Neural progenitor cell (in vitro differentiated cells): ENCODE data around the gene KSR1. TPM values are rescaled to one million over a fixed set of nuclear protein-coding genes. Genes with fewer than 3 reads are reported as not detected.
A peak's percentile ranks its signal among the peaks of the same experiment; 100 is the strongest.
"Not testable (repeated sequence)": the region's sequence is repeated elsewhere in the genome, so short reads cannot be mapped to it uniquely, and the experiment has no call there.

Experiments used
- DNase-seq: peaks from one replicate; pipeline ENCODE4 v3.0.0-alpha.2; 2016; ENCODE audit warnings: low spot score
- H2AFZ ChIP-seq: fragments of 200-600 bp; sonication (generic); replicated peaks from 2 replicates; pipeline ENCODE4 v1.6.1; 2016; ENCODE audit warnings: antibody characterized with exemption
- H3F3A ChIP-seq: fragments of 200-600 bp; sonication (generic); 2 replicates; pipeline ENCODE4 v1.6.1; 2016; ENCODE audit warnings: antibody characterized with exemption, low read depth
- H3K27ac ChIP-seq: fragments of 200-600 bp; sonication (generic); 2 replicates; pipeline ENCODE4 v1.5.1; 2016; ENCODE audit warnings: mild to moderate bottlenecking
- H3K27me3 ChIP-seq: fragments of 200-600 bp; sonication (generic); 2 replicates; pipeline ENCODE4 v1.6.1; 2016; ENCODE audit warnings: mild to moderate bottlenecking, moderate library complexity
- H3K36me3 ChIP-seq: fragments of 200-600 bp; sonication (generic); 2 replicates; pipeline ENCODE4 v1.5.1; 2016
- H3K4me1 ChIP-seq: fragments of 200-600 bp; sonication (generic); 2 replicates; pipeline ENCODE4 v1.6.1; 2016; ENCODE audit warnings: mixed run types
- H3K4me2 ChIP-seq: fragments of 200-600 bp; sonication (generic); 2 replicates; pipeline ENCODE4 v1.6.1; 2016
- H3K4me3 ChIP-seq: fragments of 200-600 bp; sonication (generic); 2 replicates; pipeline ENCODE4 v1.5.1; 2016
- H3K79me2 ChIP-seq: fragments of 200-600 bp; sonication (generic); 2 replicates; pipeline ENCODE4 v1.6.1; 2016; ENCODE audit warnings: low read depth
- H3K9ac ChIP-seq: fragments of 200-600 bp; sonication (generic); 2 replicates; pipeline ENCODE4 v1.6.1; 2016
- H3K9me3 ChIP-seq: fragments of 200-600 bp; sonication (generic); 2 replicates; pipeline ENCODE4 v1.5.1; 2016; ENCODE audit warnings: low read depth
- H4K20me1 ChIP-seq: fragments of 200-600 bp; sonication (generic); 2 replicates; pipeline ENCODE4 v1.6.1; 2016; ENCODE audit warnings: low read depth
- H3K27ac Mint-ChIP-seq: 3 replicates; pipeline ENCODE4 v1.8.0; 2021; ENCODE audit warnings: mixed read lengths
- H3K27me3 Mint-ChIP-seq: 2 replicates; pipeline ENCODE4 v1.8.0; 2022; ENCODE audit warnings: low read depth, mild to moderate bottlenecking, inconsistent platforms, moderate library complexity, mixed read lengths; ENCODE audit not compliant: insufficient read depth
- H3K36me3 Mint-ChIP-seq: 3 replicates; pipeline ENCODE4 v1.8.0; 2021; ENCODE audit warnings: mixed read lengths
- H3K4me1 Mint-ChIP-seq: 3 replicates; pipeline ENCODE4 v1.8.0; 2021; ENCODE audit warnings: mixed read lengths
- H3K4me3 Mint-ChIP-seq: 3 replicates; pipeline ENCODE4 v1.8.0; 2021; ENCODE audit warnings: mild to moderate bottlenecking, moderate library complexity, mixed read lengths
- H3K9me3 Mint-ChIP-seq: 3 replicates; pipeline ENCODE4 v1.8.0; 2020; ENCODE audit warnings: mixed read lengths
- EZH2 ChIP-seq: fragments of 200-600 bp; sonication (generic); IDR thresholded peaks from 2 replicates; pipeline ENCODE4 v1.6.1; 2017; ENCODE audit warnings: antibody characterized with exemption, mild to moderate bottlenecking, moderate library complexity
- EZH2phosphoT487 ChIP-seq: fragments of 200-600 bp; sonication (generic); IDR thresholded peaks from 2 replicates; pipeline ENCODE4 v1.6.1; 2017; ENCODE audit warnings: antibody characterized with exemption
- total RNA-seq: library from RNA; depleted of rRNA; stranded (reverse); fragments of >200 nt; gene quantifications from 2 replicates; pipeline ENCODE4 v1.2.3, GENCODE V29; 2015; ENCODE audit warnings: low replicate concordance
- TF ChIP-seq, protein P1 (sequence below): fragments of 200-600 bp; sonication (generic); IDR thresholded peaks from 2 replicates; pipeline ENCODE4 v1.5.1; 2017; ENCODE audit warnings: antibody characterized with exemption, mild to moderate bottlenecking

The KSR1 gene
- total RNA-seq, 1 donor from 2014 or later, result 16.4 TPM

DNA sequence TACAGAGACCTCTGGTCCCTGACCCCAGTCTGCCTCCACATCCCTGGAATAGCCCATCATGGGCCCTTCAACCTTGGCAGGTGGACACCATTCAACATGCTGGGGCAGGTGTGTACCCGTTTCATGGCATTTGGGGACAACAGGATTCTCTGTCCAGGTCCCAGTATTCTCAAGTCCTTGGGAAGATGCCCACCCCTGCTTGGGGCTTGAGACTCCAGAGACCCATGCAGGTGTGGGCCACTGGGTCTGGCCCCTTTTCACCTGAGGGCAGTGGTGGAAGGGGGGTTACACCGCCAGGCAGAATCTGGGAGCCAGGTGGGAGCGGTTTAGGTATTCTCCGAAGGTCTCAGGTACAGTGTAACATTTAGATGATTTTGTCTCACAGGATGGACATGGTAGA lies 37.1 kb upstream of the KSR1 start:
- no peaks in the 10 kb centered on the region for H3F3A ChIP-seq
- no peaks in the 10 kb centered on the region for H3K36me3 ChIP-seq
- H4K20me1 ChIP-seq, result no peaks in the 10 kb centered on the region
- no peak for DNase-seq
- Mint-ChIP-seq H3K4me3 (no peak overlapping the region), H3K4me1 (no peaks in the 10 kb centered on the region), H3K27ac (peak overlapping the region; percentile 57), H3K36me3 (no peaks in the 10 kb centered on the region), H3K9me3 (no peaks in the 10 kb centered on the region), H3K27me3 (peaks cover 2% of the 10 kb centered on the region)
- no peaks in the 10 kb centered on the region for H3K27me3 ChIP-seq
- no peak overlapping the region for H3K4me3 ChIP-seq
- H3K4me1 ChIP-seq, result no peaks in the 10 kb centered on the region
- no peak overlapping the region for H3K27ac ChIP-seq
- H2AFZ ChIP-seq, result no peak overlapping the region
- H3K4me2 ChIP-seq, result no peak overlapping the region
- H3K79me2 ChIP-seq, result no peaks in the 10 kb centered on the region
- TF ChIP-seq, protein P1, sequence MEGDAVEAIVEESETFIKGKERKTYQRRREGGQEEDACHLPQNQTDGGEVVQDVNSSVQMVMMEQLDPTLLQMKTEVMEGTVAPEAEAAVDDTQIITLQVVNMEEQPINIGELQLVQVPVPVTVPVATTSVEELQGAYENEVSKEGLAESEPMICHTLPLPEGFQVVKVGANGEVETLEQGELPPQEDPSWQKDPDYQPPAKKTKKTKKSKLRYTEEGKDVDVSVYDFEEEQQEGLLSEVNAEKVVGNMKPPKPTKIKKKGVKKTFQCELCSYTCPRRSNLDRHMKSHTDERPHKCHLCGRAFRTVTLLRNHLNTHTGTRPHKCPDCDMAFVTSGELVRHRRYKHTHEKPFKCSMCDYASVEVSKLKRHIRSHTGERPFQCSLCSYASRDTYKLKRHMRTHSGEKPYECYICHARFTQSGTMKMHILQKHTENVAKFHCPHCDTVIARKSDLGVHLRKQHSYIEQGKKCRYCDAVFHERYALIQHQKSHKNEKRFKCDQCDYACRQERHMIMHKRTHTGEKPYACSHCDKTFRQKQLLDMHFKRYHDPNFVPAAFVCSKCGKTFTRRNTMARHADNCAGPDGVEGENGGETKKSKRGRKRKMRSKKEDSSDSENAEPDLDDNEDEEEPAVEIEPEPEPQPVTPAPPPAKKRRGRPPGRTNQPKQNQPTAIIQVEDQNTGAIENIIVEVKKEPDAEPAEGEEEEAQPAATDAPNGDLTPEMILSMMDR, result no peak
- no peak for TF ChIP-seq EZH2
- no peak for TF ChIP-seq EZH2phosphoT487
- no peaks in the 10 kb centered on the region for H3K9me3 ChIP-seq
- H3K9ac ChIP-seq, result no peak overlapping the region

DNA sequence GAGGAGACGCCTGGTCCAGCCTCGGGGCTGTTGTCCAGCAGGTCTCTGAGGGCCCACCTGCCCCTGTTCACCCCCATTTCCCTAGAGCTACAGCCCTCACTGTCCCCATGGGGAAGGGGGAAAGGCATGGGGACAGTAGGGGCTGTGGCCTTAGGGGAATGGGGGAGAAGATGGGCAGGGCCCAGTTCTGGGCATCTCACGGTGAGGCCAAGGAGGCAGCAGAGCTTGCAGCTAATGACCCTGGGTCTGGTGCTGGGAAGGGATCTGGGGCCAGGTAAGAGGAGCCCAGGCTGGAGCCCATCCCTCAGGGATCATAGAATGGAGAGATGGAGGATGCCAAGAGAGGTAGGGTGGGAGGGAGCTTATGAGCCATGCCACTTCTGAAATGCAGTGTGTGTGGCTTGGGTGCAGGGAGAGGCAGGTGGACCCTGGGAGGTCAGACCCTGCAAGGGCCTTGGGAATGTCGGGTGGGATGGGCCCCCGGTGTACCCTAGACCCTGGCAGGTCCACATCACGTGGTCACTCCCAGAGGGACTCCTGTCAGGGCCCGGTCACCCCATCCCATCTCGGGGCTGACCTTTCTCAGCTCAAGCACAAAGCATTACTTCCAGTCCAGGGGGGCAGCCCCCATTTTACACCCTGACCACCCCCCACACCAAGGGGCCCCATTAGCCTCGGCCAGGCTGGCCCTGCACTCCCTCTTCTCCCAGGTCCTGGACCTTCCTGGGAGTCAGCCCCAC lies 35.9 kb upstream of the KSR1 start:
- no peaks in the 10 kb centered on the region for H3K36me3 Mint-ChIP-seq
- TF ChIP-seq EZH2phosphoT487 (no peak), EZH2 (no peak)
- TF ChIP-seq, protein P1, result no peak
- Histone ChIP-seq H3K9me3 (no peaks in the 10 kb centered on the region), H3K27me3 (no peaks in the 10 kb centered on the region), H3K36me3 (no peaks in the 10 kb centered on the region), H3K9ac (no peak overlapping the region), H3K4me1 (no peaks in the 10 kb centered on the region), H4K20me1 (no peaks in the 10 kb centered on the region), H3K27ac (no peak overlapping the region), H2AFZ (no peak overlapping the region), H3K4me3 (no peak overlapping the region), H3F3A (no peaks in the 10 kb centered on the region), H3K79me2 (no peaks in the 10 kb centered on the region), H3K4me2 (no peak overlapping the region)
- H3K27me3 Mint-ChIP-seq, result peaks cover 2% of the 10 kb centered on the region
- no peaks in the 10 kb centered on the region for H3K4me1 Mint-ChIP-seq
- no peak overlapping the region for H3K27ac Mint-ChIP-seq
- no peak for DNase-seq
- H3K9me3 Mint-ChIP-seq, result no peaks in the 10 kb centered on the region
- H3K4me3 Mint-ChIP-seq, result no peak overlapping the region

DNA sequence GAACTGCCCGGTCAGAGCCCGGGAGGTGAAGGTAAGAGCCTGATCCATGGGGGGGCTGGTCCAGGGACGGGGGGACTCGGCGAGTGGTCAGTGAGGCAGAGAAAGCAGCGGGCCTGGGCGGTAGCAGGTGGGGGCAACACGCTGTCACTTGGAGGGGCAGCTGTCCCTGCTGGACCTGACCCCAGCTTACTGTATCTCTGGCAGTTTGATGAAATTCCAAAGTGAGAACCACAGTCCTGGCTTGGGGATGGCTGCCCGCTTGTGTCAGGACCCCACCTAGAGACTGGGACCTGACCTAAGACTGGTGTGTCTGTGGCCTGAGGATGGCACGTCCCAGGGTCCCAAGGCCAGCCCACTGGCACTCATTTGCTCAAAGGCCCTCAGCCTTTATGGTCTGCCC lies 35.1 kb upstream of the KSR1 start:
- no peak overlapping the region for H3K27ac Mint-ChIP-seq
- Histone ChIP-seq H3K36me3 (no peaks in the 10 kb centered on the region), H4K20me1 (no peaks in the 10 kb centered on the region), H3K9me3 (no peaks in the 10 kb centered on the region), H3K27ac (no peak overlapping the region), H3K4me2 (no peak overlapping the region), H3F3A (no peaks in the 10 kb centered on the region), H2AFZ (no peak overlapping the region), H3K27me3 (no peaks in the 10 kb centered on the region), H3K79me2 (no peaks in the 10 kb centered on the region), H3K4me1 (no peaks in the 10 kb centered on the region), H3K4me3 (no peak overlapping the region), H3K9ac (no peak overlapping the region)
- no peak for DNase-seq
- TF ChIP-seq EZH2, result no peak
- TF ChIP-seq, protein P1, result no peak
- no peak for TF ChIP-seq EZH2phosphoT487
- H3K27me3 Mint-ChIP-seq, result peaks cover 2% of the 10 kb centered on the region
- H3K4me1 Mint-ChIP-seq, result no peaks in the 10 kb centered on the region
- H3K4me3 Mint-ChIP-seq, result no peak overlapping the region
- H3K9me3 Mint-ChIP-seq, result no peaks in the 10 kb centered on the region
- no peaks in the 10 kb centered on the region for H3K36me3 Mint-ChIP-seq

DNA sequence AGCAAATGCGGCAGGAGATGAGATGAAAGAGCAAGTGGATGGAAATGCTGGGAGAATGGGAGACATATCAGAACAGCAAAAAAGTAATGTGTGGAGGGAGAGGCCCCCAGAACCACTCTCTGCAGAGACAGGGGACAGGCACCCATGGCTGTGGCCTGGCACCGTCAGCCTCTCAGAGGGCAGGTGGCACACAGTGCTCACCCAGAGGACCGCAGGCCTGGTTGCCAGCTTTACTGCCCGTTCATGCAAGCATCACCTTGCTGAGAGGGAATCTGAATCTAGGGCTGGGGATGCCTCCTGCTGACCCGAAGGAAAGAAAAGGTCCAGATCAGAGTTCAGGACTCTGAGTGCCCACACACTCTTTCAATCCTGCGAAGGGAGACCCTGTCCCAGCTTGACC lies 34.6 kb upstream of the KSR1 start:
- H3K27ac ChIP-seq, H2AFZ ChIP-seq, H3K4me2 ChIP-seq, H3K36me3 ChIP-seq, H3K27me3 Mint-ChIP-seq, H3K27me3 ChIP-seq, H3K4me1 ChIP-seq, DNase-seq, H3F3A ChIP-seq, H3K4me1 Mint-ChIP-seq, H3K9me3 Mint-ChIP-seq, H3K27ac Mint-ChIP-seq, H3K36me3 Mint-ChIP-seq, H4K20me1 ChIP-seq, H3K9ac ChIP-seq, H3K4me3 Mint-ChIP-seq, H3K9me3 ChIP-seq, H3K79me2 ChIP-seq, H3K4me3 ChIP-seq: not testable (repeated sequence)
